Cardiac muscle cell (in vitro differentiated cells and primary cell): ENCODE data around the gene MYMK. TPM values are rescaled to one million over a fixed set of nuclear protein-coding genes. Genes with fewer than 3 reads are reported as not detected.

Experiments used
- DNase-seq, 2 donors: peaks; one replicate each; pipeline versions ENCODE4 v3.0.0 to v3.0.0-alpha.2; 2010 to 2017; ENCODE audit warnings: low read depth in 1 of 2, low spot score in 1 of 2
- H3K27ac ChIP-seq: fragments of 200-600 bp; sonication (generic); 2 replicates; pipeline ENCODE4 v1.5.1; 2016
- H3K27me3 ChIP-seq: fragments of 200-600 bp; sonication (generic); 2 replicates; pipeline ENCODE4 v1.6.0; 2016; ENCODE audit warnings: control low read depth
- H3K36me3 ChIP-seq: fragments of 200-600 bp; sonication (generic); 2 replicates; pipeline ENCODE4 v1.5.1; 2016; ENCODE audit warnings: control low read depth
- H3K4me1 ChIP-seq: fragments of 200-600 bp; sonication (generic); 2 replicates; pipeline ENCODE4 v1.8.1; 2017; ENCODE audit warnings: low read depth, mild to moderate bottlenecking, mixed run types
- H3K4me3 ChIP-seq: fragments of 200-600 bp; sonication (generic); 2 replicates; pipeline ENCODE4 v1.5.1; 2016; ENCODE audit warnings: mild to moderate bottlenecking
- H3K9me3 ChIP-seq: fragments of 200-600 bp; sonication (generic); 2 replicates; pipeline ENCODE4 v1.5.1; 2017; ENCODE audit warnings: low read depth, mild to moderate bottlenecking, control low read depth
- polyA plus RNA-seq: library from polyadenylated mRNA; unstranded; fragments of >200 nt; fragmentation: Nextera tagmentation; extraction: Ambion mirVana; gene quantifications from 2 replicates; pipeline ENCODE4 v1.2.1, GENCODE V29; 2016
- total RNA-seq: library from RNA; depleted of rRNA; stranded (reverse); fragments of >200 nt; gene quantifications from 2 replicates; pipeline ENCODE4 v1.2.3, GENCODE V29; 2016
- TF ChIP-seq, protein P1 (sequence below): IDR thresholded peaks from 2 replicates; pipeline ENCODE4 v1.5.1; 2012; ENCODE audit warnings: low read depth, mild to moderate bottlenecking, low read length

Gene MYMK
- total and polyA plus RNA-seq, 2 experiments from 2014 or later, result not detected

- no peaks in the 10 kb centered on the region for H3K27me3 ChIP-seq
- peak in 1 of 2 donors; percentile 44 for DNase-seq
Observed at GRCh38 chr9:133490865-133491655, 33.7 kb downstream of the MYMK start.

GRCh38 chr9:133490201-133490681, 34.5 kb downstream of the MYMK start:
- Histone ChIP-seq H3K4me1 (peaks cover 6% of the 10 kb centered on the region), H3K36me3 (no peaks in the 10 kb centered on the region), H3K4me3 (no peak overlapping the region), H3K9me3 (no peaks in the 10 kb centered on the region), H3K27ac (no peak overlapping the region), H3K27me3 (no peaks in the 10 kb centered on the region)
- no peak for DNase-seq
- TF ChIP-seq, protein P1, sequence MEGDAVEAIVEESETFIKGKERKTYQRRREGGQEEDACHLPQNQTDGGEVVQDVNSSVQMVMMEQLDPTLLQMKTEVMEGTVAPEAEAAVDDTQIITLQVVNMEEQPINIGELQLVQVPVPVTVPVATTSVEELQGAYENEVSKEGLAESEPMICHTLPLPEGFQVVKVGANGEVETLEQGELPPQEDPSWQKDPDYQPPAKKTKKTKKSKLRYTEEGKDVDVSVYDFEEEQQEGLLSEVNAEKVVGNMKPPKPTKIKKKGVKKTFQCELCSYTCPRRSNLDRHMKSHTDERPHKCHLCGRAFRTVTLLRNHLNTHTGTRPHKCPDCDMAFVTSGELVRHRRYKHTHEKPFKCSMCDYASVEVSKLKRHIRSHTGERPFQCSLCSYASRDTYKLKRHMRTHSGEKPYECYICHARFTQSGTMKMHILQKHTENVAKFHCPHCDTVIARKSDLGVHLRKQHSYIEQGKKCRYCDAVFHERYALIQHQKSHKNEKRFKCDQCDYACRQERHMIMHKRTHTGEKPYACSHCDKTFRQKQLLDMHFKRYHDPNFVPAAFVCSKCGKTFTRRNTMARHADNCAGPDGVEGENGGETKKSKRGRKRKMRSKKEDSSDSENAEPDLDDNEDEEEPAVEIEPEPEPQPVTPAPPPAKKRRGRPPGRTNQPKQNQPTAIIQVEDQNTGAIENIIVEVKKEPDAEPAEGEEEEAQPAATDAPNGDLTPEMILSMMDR, result no peak

More at GRCh38 chr9:133490865-133491655, 33.7 kb downstream of the MYMK start:
- Histone ChIP-seq H3K36me3 (no peaks in the 10 kb centered on the region), H3K4me1 (peaks cover 6% of the 10 kb centered on the region), H3K9me3 (no peaks in the 10 kb centered on the region), H3K27ac (no peak overlapping the region), H3K4me3 (no peak overlapping the region)
- TF ChIP-seq, protein P1, result no peak

GRCh38 chr9:133489253-133490190, 35.2 kb downstream of the MYMK start:
- Histone ChIP-seq H3K4me3 (no peak overlapping the region), H3K27me3 (no peaks in the 10 kb centered on the region), H3K27ac (no peak overlapping the region), H3K36me3 (no peaks in the 10 kb centered on the region), H3K9me3 (no peaks in the 10 kb centered on the region), H3K4me1 (peaks cover 6% of the 10 kb centered on the region)
- TF ChIP-seq, protein P1, result no peak
- no peak for DNase-seq

- Histone ChIP-seq H3K4me3 (no peak overlapping the region), H3K4me1 (peaks cover 6% of the 10 kb centered on the region), H3K27me3 (no peaks in the 10 kb centered on the region), H3K27ac (no peak overlapping the region), H3K36me3 (no peaks in the 10 kb centered on the region), H3K9me3 (no peaks in the 10 kb centered on the region)
- DNase-seq, result no peak
- TF ChIP-seq, protein P1, result no peak
Observed at GRCh38 chr9:133488686-133489252, 36.0 kb downstream of the MYMK start.

DNA sequence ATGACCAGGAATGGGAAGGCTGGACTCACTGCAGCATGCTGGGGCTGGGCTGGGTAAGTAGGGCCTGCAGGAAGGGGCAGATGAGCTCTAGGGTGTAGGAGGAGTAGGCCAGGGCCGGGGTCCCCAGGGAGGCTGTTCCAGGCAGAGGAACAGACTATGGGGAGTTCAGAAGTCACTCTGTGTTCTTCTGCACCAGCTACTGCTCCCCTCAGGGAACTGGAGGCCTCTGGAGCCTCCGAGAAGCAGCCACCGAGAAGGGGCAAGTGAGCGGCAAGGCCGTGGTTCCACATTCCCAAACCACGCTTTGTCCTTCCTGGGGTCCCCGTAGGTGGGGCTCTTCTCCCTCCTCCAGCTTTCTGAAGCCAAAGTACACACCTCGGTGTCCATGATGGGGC, 37.4 kb downstream of the MYMK start:
- Histone ChIP-seq H3K4me3 (no peak overlapping the region), H3K27ac (no peak overlapping the region), H3K4me1 (peaks cover 2% of the 10 kb centered on the region), H3K36me3 (no peaks in the 10 kb centered on the region), H3K9me3 (no peaks in the 10 kb centered on the region), H3K27me3 (no peaks in the 10 kb centered on the region)
- no peak for DNase-seq
- TF ChIP-seq, protein P1, result no peak
